CD14-positive monocyte (primary cell): ENCODE measurements around the gene TMEM181. TPM values are rescaled to one million over a fixed set of nuclear protein-coding genes. Genes with fewer than 3 reads are reported as not detected.

ENCODE experiments used
- DNase-seq, 3 donors: peaks; one replicate each; pipeline ENCODE4 v3.0.0-alpha.2; 2011 to 2022
- H2AFZ ChIP-seq: 2 replicates; pipeline ENCODE4 v1.6.0; 2012; ENCODE audit warnings: mild to moderate bottlenecking, low read depth, low read length, inconsistent platforms; ENCODE audit not compliant: insufficient read depth, poor library complexity, severe bottlenecking
- H3K27ac ChIP-seq, 2 donors: 1 replicate in 1 of 2; 2 replicates in 1 of 2; pipeline ENCODE4 v1.5.1; 2012 to 2013; ENCODE audit warnings: low read length in 2 of 2, control low read depth in 1 of 2, inconsistent platforms in 1 of 2, low read depth in 1 of 2, mild to moderate bottlenecking in 1 of 2
- H3K27me3 ChIP-seq, 2 donors: one replicate each; pipeline versions ENCODE4 v1.6.0 to v1.6.1; 2011 to 2013; ENCODE audit warnings: low read length in 2 of 2; ENCODE audit not compliant: control insufficient read depth in 2 of 2, insufficient read depth in 2 of 2
- H3K36me3 ChIP-seq, 2 donors: replicated peaks in 1 of 2; 1 replicate in 1 of 2; 2 replicates in 1 of 2; pipeline versions ENCODE4 v1.5.1 to v1.6.1; 2012 to 2013; ENCODE audit warnings: low read length in 2 of 2, control low read depth in 1 of 2, inconsistent platforms in 1 of 2, mild to moderate bottlenecking in 1 of 2; ENCODE audit not compliant: insufficient read depth in 2 of 2, control insufficient read depth in 1 of 2
- H3K4me1 ChIP-seq, 2 donors: 1 replicate in 1 of 2; 2 replicates in 1 of 2; pipeline versions ENCODE4 v1.5.1 to v1.6.1; 2012 to 2013; ENCODE audit warnings: low read length in 2 of 2, control low read depth in 1 of 2, inconsistent platforms in 1 of 2, mild to moderate bottlenecking in 1 of 2, moderate library complexity in 1 of 2; ENCODE audit not compliant: insufficient read depth in 2 of 2, control insufficient read depth in 1 of 2
- H3K4me2 ChIP-seq: replicated peaks from 2 replicates; pipeline ENCODE3; 2012; ENCODE audit warnings: low read length, moderate library complexity, mild to moderate bottlenecking; ENCODE audit not compliant: poor library complexity, severe bottlenecking; ENCODE audit errors: extremely low read depth
- H3K4me3 ChIP-seq, 3 experiments: fragments of 200-600 bp in 1 of 3; sonication (generic) in 1 of 3; replicated peaks in 1 of 3; 1 replicate in 2 of 3; 2 replicates in 1 of 3; pipeline ENCODE4 v1.5.1; 2011 to 2013; ENCODE audit warnings: low read length in 3 of 3, mild to moderate bottlenecking in 3 of 3, control low read depth in 2 of 3, low read depth in 2 of 3, inconsistent platforms in 1 of 3, moderate library complexity in 1 of 3
- H3K79me2 ChIP-seq: 2 replicates; pipeline ENCODE4 v1.6.0; 2012; ENCODE audit warnings: mild to moderate bottlenecking, control low read depth, inconsistent platforms, low read length, moderate library complexity; ENCODE audit not compliant: insufficient read depth
- H3K9ac ChIP-seq: 2 replicates; pipeline ENCODE4 v1.6.0; 2017; ENCODE audit warnings: low read length, mild to moderate bottlenecking; ENCODE audit not compliant: insufficient read depth, poor library complexity, severe bottlenecking
- H3K9me3 ChIP-seq, 2 donors: replicated peaks in 1 of 2; 1 replicate in 1 of 2; 2 replicates in 1 of 2; pipeline versions ENCODE4 v1.5.1 to v1.6.1; 2012 to 2013; ENCODE audit warnings: low read length in 2 of 2, control low read depth in 1 of 2; ENCODE audit not compliant: control insufficient read depth in 1 of 2, insufficient read depth in 1 of 2
- H4K20me1 ChIP-seq: 2 replicates; pipeline ENCODE4 v1.6.0; 2012; ENCODE audit warnings: mild to moderate bottlenecking, low read length, control low read depth, moderate library complexity; ENCODE audit not compliant: insufficient read depth
- H3K27ac Mint-ChIP-seq, 7 donors: one replicate each; pipeline ENCODE4 v1.8.0; 2020; ENCODE audit warnings: mild to moderate bottlenecking in 7 of 7, mixed read lengths in 7 of 7, moderate library complexity in 6 of 7, inconsistent platforms in 2 of 7
- H3K27me3 Mint-ChIP-seq, 3 donors: one replicate each; pipeline ENCODE4 v1.8.0; 2021 to 2022; ENCODE audit warnings: low read depth in 3 of 3, mild to moderate bottlenecking in 3 of 3, mixed read lengths in 3 of 3, moderate library complexity in 3 of 3, inconsistent platforms in 1 of 3
- H3K36me3 Mint-ChIP-seq, 2 donors: one replicate each; pipeline ENCODE4 v1.8.0; 2020; ENCODE audit warnings: mixed read lengths in 2 of 2, inconsistent platforms in 1 of 2, mild to moderate bottlenecking in 1 of 2
- H3K4me1 Mint-ChIP-seq: one replicate; pipeline ENCODE4 v1.8.0; 2020; ENCODE audit warnings: mild to moderate bottlenecking, mixed read lengths
- H3K4me3 Mint-ChIP-seq, 2 donors: one replicate each; pipeline ENCODE4 v1.8.0; 2020; ENCODE audit warnings: mild to moderate bottlenecking in 2 of 2, mixed read lengths in 2 of 2, moderate library complexity in 1 of 2
- H3K9me3 Mint-ChIP-seq, 7 donors: one replicate each; pipeline ENCODE4 v1.8.0; 2020 to 2022; ENCODE audit warnings: mixed read lengths in 7 of 7, mild to moderate bottlenecking in 6 of 7, moderate library complexity in 6 of 7, inconsistent platforms in 2 of 7
- CTCF ChIP-seq: fragments of 200-600 bp; IDR thresholded peaks from one replicate; pipeline ENCODE4 v1.8.0; 2022; ENCODE audit warnings: antibody characterized with exemption, mild to moderate bottlenecking
- WGBS: methylation state at CpG from one replicate; pipeline ENCODE4 v1.1.5; 2013; ENCODE audit warnings: missing lambda C conversion rate; ENCODE audit not compliant: insufficient coverage; 5-methylcytosine and 5-hydroxymethylcytosine counted together
- intact Hi-C, 2 donors: fragments of 100-400 bp; cut with micrococcal nuclease; formaldehyde crosslinking; loops; one replicate each; pipeline versions ENCODE4 v1.15.0 to v1.15.1; 2023
- polyA plus RNA-seq, 3 donors: library from polyadenylated mRNA; depleted of rRNA in 1 of 3; unstranded in 2 of 3; stranded (reverse) in 1 of 3; fragments of 300-500 nt in 2 of 3; fragments of >200 nt in 1 of 3; fragmentation: Illumina TruSeq in 2 of 3; gene quantifications; 1 replicate in 2 of 3; 2 replicates in 1 of 3; pipeline ENCODE4 v1.2.3, GENCODE V29; 2012 to 2021

Gene TMEM181
- polyA plus RNA-seq, 3 donors: 2.4 to 6.8 (median 2.6) TPM

- peaks cover 70 to 88% of the 10 kb centered on the region in 2 donors for H3K36me3 Mint-ChIP-seq
- no peaks in the 10 kb centered on the region for H3K79me2 ChIP-seq
- TF ChIP-seq CTCF: no peak
- H3K27me3 ChIP-seq: no peaks in the 10 kb centered on the region
- WGBS: 93% methylated on average over 7 of the region's 9 CpGs
- H3K4me1 Mint-ChIP-seq: peaks cover 13% of the 10 kb centered on the region
- no peak for DNase-seq
- no peak overlapping the region for H3K9ac ChIP-seq
- peaks cover 35% of the 10 kb centered on the region for H4K20me1 ChIP-seq
- no peak overlapping the region for H2AFZ ChIP-seq
- H3K9me3 Mint-ChIP-seq: no peaks in the 10 kb centered on the region
- intact Hi-C loops: no loop called here
- H3K36me3 ChIP-seq: peaks cover 70 to 92% of the 10 kb centered on the region in 2 donors
- H3K27ac Mint-ChIP-seq: peak overlapping the region in 4 of 7 donors; percentile 5 to 65 (median 48)
- H3K27ac ChIP-seq: peak overlapping the region in 1 of 2 donors; percentile 0
- H3K4me1 ChIP-seq: peaks cover 3 to 12% of the 10 kb centered on the region in 2 donors
- no peaks in the 10 kb centered on the region for H3K9me3 ChIP-seq
- no peak overlapping the region for H3K4me2 ChIP-seq
- no peak overlapping the region for H3K4me3 ChIP-seq
- no peak overlapping the region for H3K4me3 Mint-ChIP-seq
- peaks cover 0 to 2% (median 0%) of the 10 kb centered on the region in 3 donors for H3K27me3 Mint-ChIP-seq
Observed at GRCh38 chr6:158627940-158628211, 68.0 kb downstream of the TMEM181 start.

- Histone ChIP-seq H3K9me3 (no peaks in the 10 kb centered on the region), H3K4me1 (peaks cover 3 to 12% of the 10 kb centered on the region in 2 donors), H2AFZ (no peak overlapping the region), H3K4me3 (no peak overlapping the region), H3K27ac (no peak overlapping the region), H3K9ac (no peak overlapping the region), H3K79me2 (no peaks in the 10 kb centered on the region), H4K20me1 (peaks cover 41% of the 10 kb centered on the region), H3K4me2 (no peak overlapping the region), H3K27me3 (no peaks in the 10 kb centered on the region), H3K36me3 (peaks cover 76 to 95% of the 10 kb centered on the region in 2 donors)
- H3K36me3 Mint-ChIP-seq: peaks cover 71 to 90% of the 10 kb centered on the region in 2 donors
- no peaks in the 10 kb centered on the region for H3K9me3 Mint-ChIP-seq
- intact Hi-C loops: no loop called here
- H3K27me3 Mint-ChIP-seq: peaks cover 0 to 2% (median 0%) of the 10 kb centered on the region in 3 donors
- peaks cover 13% of the 10 kb centered on the region for H3K4me1 Mint-ChIP-seq
- peak overlapping the region in 2 of 7 donors; percentile 36 to 51 for H3K27ac Mint-ChIP-seq
- no peak for DNase-seq
- 97% methylated on average over 16 of the region's 17 CpGs for WGBS
- TF ChIP-seq CTCF: no peak
- H3K4me3 Mint-ChIP-seq: no peak overlapping the region
Observed at GRCh38 chr6:158628542-158628941, 68.7 kb downstream of the TMEM181 start.
